ENCODE measurements around the gene NPTX1. TPM values are rescaled to one million over a fixed set of nuclear protein-coding genes. Genes with fewer than 3 reads are reported as not detected.

The NPTX1 gene
- polyA plus RNA-seq, 5 donors = 4.0 to 10.5 (median 6.2) TPM

DNA sequence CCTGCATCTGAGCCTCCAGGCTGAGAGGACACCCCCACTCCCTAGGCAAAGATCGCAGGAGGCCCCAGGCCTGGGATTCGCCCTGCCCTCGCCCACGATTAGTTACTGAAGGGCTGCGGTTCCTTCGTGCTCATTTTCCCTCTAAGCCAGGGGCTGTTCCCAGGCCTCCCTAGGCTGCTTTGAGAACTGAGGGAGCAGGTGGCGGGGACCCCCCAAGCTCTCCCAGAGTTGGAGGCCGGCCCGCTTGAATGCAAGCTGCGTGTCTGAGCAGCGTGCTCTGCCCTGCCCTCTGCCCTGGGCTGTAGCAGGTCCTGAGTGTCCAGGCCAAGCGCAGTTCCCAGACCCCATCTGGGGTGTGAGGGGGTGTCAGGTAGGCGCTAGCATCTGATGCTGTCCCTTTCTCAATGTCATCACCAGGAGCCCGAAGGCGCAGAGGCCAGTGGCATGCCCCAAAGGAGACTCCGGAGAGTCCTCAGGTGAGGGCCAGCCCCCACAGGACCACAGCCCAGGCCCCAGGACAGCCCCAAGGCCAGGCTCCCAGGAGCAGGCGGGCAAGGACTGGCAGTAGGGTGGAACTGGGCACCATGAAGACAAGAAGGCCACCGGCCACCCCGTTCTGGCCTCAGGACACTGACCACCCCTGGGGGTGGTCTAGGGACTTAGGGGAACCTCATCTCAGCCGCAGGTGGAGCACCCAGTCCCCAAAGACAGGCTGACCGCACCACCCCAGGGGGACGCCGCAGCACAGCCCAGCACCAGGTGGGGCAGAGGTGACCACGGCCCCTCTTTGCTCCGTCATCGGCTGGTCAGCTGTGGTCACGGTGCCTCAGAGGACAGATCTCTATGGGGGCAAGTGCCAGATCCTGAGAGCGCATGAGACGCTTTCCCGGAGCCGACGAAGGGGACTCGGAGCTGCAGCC lies 46.8 kb downstream of the NPTX1 start:
- DNase-seq = no peak

DNA sequence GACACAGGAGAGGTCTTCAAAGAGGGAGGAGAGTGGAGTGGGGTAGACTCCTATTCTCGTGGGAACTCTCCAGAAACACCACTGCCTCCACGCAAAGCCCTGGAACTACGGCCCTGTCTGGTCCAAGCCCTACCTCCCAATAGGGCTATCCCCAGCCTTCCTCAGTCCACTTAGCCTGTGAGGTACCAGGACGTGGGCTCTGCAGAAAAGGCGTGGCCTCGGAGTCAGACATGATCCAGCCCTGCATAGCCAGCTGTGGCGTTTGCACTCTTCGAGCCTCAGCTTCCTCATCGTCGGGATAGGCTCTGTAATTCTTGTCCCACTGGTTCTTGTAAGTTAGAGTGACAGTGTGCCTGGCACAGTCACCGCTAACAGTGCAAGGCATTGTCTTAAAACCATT lies 47.6 kb downstream of the NPTX1 start:
- no peak for DNase-seq

DNA sequence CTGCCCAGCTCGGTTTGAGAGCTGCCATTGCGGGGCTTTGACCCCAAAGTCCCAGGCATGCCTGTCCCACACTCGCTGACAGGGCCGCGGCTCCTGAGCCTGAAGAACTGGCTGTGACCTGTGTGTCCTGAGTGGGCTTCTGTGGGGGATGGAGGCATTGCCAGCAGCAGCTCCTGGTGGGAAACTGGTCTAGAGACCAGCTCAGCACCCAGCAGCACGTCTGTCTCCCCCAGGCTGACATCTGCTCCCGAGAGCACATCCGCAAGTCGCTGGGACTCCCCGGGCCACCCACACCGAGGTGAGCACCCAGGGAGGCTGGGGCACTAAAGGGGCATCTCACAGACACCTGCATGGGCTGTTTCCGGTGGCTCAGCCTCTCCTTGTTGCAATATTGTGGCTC lies 48.0 kb downstream of the NPTX1 start:
- no peak for DNase-seq

DNA sequence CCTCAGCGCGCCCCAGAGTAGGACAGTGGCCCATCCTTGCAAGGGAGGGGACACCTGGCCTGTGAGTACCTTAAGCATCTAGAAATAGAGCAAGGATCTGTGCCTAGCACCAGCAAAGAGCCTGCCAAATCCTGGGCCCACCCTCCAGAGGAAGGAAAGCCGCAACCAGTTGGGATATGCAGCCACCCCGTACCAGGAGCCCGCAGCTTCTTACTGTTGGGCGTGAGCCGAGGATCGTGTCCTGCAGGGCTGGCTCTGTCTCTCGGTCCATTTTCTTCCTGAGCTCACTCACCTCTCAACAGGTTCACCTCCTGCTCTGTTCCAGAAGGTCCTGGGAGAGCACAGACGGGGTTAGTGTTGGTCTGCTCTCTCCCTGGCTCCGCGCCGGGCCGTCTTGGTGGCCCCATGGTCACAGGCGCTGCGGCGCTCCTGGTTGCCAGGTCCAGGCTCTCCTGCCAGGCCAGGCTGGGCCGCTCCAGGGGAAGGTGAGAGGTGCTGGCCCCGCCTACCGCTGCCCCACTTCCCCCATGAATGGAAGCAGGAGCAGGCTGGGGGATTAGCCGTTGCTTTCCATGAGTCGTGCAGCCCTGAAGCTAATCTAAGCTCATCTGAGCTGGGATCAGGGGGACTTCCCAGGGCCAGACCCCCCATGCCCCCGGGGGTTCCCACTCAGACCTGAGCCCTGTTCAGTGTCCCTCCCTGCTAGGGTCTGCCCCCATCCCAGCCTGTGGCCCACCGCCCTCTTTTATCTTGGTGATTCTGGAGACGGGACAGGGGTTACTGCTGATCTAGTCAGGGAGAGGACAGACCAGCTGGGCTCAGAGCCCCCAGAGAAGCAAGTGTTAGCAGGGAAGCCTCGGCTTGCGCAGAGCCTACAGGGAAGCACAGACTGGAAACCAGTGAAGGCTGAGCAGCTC lies 48.8 kb downstream of the NPTX1 start:
- DNase-seq = no peak

DNA sequence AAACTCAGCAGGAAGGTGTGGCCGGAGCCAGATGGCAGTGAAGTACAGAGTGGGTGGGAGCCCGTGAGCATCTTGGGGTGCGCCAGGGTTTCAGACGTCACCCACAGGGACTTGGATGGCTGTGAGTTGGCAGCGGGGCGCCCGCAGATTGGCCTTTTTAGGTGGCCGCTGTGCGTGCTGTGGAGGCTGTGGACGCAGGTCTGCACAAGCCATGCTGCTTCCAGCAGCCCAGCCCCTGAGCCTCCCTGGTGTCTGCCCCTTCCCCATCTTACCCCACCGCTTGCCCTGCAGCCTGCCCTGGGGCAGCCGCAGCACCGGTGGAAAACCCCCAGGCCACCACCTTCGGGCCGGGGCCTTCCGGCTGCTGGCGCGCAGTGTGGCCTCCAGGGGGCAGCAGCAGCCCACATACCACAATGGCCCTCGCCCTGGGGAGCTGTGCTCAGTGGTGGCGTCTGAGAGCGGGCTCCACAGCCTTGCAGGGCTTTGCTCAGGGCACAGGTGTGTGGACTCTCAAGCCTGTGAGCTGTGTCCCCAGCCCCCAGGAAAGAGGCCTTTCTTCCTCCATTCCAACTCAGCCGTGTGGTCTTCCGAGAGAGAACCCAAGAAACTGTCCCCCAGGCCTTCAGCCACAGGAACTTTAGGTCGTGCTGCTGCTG lies 49.6 kb downstream of the NPTX1 start:
- DNase-seq = peak; percentile 42 to 55

DNA sequence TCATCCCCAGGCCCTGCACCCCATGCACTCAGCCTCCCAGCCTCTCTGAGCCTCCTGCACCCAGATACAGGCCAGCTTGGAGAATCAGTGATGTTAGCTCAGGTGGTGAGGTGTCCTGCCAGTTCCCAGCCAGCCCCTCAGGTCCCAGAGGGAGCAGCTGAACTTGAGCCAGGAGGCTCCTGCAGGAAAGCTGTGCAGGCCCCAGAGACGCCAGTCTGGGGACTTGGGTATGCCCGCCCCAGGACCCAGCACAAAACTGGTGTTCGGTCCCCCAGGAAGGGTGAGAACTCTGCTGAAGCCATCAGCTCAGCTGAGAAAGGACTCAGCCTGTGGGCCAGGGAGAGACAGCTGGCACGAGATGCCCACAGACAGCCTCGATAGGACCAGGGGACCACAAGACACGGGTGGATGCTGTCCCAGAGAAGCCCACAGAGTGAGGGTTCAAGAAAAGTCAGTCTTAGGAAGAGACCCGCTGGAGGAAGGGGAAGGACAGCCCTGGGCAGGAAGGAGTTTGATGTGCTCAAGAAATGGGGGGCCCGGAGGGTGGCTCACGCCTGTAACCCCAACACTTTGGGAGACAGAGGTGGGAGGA lies 50.5 kb downstream of the NPTX1 start:
- no peak for DNase-seq

DNA sequence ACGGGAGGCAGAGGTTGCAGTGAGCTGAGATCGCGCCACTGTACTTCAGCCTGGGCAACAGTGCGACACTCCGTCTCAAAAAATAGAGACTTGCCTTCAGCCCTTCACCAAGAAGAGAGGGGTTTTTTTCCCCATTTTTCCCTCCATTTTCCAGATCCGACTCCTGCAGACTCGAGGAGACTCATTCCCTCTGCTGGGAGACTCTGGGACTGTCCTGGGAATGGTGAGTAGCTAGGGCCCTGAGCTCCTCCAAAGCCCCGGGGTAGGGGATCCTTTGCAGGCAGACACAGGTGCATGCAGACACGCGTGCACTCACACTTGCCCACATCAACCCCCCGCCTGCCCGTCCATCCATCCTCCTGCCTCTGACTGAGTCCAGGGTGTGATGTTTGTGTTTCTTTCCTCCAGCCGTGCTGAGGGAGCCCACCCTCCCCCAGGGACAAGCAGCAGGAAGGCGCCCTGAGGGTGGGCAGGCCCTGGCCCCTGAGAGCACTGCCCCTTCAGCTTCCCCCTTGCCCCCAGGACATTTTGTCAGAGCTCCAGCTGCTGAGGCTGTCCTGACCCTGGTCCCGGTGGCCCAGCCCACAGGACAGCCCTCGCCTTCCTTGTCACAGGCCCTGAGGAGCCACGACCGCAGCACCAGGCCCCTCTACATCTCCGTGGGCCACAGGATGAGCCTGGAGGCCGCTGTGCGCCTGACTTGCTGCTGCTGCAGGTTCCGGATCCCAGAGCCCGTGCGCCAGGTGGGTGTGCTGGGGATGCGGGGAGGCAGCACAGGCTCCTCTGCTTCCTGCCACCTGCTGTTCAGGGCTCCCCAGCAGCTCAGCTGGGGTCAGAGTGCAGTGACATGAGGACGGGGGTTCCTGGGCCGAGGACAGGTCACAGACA lies 51.3 kb downstream of the NPTX1 start:
- no peak for DNase-seq

DNA sequence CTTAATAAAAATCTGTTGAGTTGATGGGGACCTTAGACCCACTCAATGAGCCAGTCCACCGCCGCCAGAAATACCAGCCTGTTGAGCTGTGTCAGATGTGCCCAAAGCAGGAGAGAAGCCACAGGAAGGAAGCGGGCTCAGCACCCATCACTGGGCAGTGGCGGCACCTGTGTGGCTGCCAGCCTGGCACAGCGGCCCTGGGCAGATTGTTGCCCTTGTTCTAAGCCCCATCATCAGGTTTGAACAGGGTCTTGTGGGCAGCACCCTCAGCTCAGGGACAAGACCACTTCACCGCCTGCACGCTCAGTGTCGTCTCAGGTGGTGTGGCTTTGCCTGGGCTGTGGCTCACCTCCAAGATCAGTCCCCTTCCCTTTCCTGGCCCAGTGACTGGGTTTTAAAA lies 52.1 kb downstream of the NPTX1 start:
- DNase-seq = no peak

DNA sequence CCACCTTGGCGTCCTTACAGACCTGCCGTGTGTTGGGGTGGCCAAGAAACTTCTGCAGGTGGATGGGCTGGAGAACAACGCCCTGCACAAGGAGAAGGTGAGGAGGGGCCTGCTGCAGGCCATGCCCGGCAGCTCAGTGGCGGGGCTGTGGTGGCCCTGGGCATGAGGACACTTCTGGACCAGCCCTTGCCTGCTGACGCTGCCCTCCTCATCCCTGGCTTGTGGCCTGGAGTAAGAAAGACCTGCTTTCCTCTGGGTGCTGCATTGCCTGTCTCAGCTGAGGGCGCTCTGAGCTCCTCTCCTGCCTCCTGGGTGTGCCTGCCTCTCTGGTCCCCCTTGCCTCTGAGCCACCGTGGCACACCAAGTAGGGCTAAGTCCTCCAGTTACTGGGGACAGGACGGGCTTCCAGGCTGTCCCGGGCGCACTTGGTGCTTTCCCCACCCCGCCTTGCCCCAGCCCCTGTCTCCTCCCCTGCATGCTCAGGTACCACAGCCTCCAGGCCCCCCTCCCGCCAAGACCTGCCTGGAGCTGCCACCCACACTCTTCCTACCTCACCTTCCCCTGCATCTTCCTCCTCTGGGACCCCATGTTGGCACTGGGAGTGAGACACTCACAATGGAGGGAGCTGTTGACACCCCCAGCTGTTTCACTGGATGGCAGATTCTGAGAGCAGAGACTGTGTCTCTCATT lies 52.7 kb downstream of the NPTX1 start:
- DNase-seq = no peak

DNA sequence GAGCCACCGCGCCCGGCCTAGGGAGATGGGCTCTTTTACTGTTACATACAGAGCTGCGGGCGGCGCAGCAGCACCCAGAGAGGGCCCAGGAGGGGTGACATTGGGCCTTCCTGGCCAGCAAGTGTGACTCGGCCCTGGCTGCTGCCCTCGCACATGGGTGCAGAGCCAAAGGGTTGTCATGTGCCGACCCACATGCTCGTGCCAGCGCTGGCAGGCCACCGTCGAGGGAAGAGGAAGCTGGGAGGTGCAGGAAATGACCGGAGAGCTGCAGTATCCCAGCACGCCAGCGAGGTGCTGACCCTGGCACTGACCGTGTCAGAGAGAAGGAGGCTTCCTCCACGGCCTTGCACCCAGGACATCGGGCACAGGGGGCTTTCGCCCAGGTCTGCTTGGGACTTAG lies 53.4 kb downstream of the NPTX1 start:
- no peak for DNase-seq

DNA sequence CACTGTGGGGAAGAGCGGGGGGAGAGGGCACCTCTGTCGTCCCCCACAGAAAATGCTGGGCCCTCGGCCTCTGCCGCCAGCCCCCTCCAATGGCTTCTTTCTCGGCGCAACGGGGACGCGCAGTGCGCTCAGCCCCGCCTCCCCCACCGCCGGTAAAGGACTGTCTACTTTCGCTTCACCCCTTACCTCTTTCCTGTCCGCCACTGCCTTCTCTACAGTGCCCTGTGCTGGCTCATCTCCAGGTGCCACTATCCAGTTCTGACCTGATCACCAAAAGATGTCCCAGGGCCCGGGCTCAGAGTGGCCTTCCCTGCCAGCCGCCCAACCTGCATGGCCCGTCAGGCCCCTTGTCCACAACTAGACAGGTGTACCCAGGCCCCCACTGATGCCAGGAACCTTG lies 54.1 kb downstream of the NPTX1 start:
- no peak for DNase-seq

DNA sequence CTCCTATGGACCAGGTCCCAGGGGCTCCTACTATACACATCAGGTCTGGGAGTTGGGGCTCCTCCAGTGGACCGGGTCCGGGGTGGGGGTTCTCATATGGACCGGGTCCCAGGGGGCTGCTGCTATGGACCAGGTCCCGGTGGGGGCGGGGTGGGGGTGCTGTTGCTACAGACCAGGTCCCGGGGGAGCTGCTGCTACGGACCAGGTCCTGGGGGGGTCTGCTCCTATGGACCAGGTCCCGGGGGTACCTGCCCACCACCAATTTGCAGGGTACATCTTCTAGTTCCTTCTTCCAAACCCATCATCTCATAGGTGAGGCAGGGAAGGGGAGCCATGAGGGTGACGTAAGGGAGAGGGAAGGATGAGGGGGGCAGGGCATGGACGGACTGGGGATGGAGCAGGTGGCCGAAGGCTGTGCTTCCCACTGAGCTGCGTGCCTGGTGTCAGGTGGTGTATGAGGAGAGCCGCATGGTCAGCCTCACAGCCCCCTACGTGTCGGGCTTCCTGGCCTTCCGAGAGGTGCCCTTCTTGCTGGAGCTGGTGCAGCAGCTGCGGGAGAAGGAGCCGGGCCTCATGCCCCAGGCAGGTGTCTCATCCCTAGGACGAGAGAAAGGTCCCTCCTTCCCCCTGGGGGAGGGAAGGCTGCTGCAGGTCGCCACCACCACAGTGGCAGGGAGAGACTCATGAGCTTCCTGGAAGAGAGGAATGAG lies 54.9 kb downstream of the NPTX1 start:
- no peak for DNase-seq

DNA sequence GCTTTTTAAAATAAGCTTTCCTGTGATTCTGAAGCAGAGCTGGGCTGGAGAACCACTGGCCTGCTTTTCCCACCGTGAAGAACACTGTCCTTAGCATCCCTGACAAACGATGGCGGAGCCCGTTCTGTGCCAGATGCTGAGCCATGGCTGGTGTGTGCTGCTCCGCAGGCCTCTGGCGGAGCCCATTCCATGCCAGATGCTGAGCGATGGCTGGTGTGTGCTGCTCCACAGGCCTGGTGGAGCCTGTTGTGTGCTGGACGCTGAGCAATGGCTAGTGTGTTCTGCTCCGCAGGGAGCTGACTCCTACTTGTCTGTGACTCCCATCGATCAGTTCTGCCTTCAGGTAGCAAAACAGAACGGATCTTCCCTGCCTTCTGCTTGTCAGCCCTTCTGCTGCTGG lies 57.2 kb downstream of the NPTX1 start:
- DNase-seq = no peak

DNA sequence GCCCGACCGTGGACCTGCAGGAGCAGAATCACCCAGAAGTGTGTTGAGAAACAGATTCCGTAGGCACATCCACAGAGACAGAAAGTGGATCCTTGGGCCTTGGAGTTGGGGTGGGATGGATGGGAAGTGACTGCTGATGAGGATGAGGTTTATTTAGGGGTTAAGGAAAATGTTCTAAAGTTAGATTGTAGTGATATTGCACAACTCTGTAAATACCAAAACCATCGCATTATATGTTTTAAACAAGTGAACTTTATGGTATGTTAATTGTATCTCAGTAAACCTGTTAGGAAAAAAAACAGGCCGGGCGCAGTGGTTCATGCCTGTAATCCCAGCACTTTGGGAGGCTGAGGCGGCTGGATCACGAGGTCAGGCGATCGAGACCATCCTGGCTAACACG lies 57.8 kb downstream of the NPTX1 start:
- no peak for DNase-seq

Other genes with a start within 250 kb of the NPTX1 start
- 100 to 1,000 TPM in 1 of 5 donors, 10 to 100 TPM in 4; 59.5 to 100 (median 77.9) TPM for gene RNF213, start 215.8 kb downstream of the NPTX1 start, polyA plus RNA-seq (ENCODE audit: insufficient read depth in 1 of 5, insufficient read length in 5 of 5, low replicate concordance in 1 of 5)
- gene ENDOV, start 61.4 kb downstream of the NPTX1 start, polyA plus RNA-seq (ENCODE audit: insufficient read depth in 1 of 5, insufficient read length in 5 of 5, low replicate concordance in 1 of 5) = 10 to 100 TPM; 32.7 to 46.6 (median 41.9) TPM
- 10 to 100 TPM; 13.5 to 23.7 (median 15.7) TPM for gene RPTOR, start 68.2 kb upstream of the NPTX1 start, polyA plus RNA-seq (ENCODE audit: insufficient read depth in 1 of 5, insufficient read length in 5 of 5, low replicate concordance in 1 of 5)